NCI-H526 (cell line): ENCODE measurements around the gene GABBR2.

Source experiments
- DNase-seq, 2 experiments: peaks; one replicate each; lab custom pipeline; 2025; lab: John Stamatoyannopoulos, UW

Gene GABBR2

GRCh38 chr9:98318834-98319478, 389.8 kb downstream of the GABBR2 start:
- no peak for DNase-seq

DNA sequence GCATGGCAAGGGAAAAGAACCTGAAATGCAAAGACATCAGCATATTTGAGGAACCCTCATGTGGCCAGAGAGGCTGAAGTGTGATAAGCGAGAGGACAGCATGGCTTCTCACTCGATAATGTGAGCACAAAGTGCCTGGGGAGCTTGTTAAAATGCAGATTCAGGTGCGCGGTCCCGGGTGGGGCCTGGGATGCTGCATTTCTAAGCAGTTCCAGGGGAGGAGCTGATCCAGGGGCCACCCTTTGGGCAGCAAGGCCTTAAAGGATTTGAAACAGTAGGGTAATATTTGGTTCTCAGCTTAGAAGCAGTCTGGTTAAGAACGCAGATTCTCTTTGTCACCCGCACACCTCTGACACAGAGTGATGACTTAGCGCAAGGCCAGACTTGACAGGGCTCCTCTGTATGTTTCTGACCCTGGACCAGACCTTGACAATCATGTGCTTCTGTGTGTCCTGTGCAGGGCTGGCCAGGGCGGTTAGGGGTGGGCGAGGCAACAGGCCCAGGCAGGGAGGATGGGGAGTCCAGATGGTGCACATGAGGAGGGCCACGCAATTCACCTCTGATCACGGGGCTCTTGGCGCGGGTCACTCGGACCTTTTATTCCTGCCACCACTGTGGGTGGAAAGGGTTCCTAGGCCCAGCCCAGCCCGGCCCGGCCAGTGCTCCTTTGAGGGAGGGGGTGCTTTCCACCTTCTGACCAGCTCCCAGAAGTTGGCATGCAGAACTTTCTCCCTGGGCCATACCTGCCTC, 390.5 kb downstream of the GABBR2 start:
- no peak for DNase-seq

DNA sequence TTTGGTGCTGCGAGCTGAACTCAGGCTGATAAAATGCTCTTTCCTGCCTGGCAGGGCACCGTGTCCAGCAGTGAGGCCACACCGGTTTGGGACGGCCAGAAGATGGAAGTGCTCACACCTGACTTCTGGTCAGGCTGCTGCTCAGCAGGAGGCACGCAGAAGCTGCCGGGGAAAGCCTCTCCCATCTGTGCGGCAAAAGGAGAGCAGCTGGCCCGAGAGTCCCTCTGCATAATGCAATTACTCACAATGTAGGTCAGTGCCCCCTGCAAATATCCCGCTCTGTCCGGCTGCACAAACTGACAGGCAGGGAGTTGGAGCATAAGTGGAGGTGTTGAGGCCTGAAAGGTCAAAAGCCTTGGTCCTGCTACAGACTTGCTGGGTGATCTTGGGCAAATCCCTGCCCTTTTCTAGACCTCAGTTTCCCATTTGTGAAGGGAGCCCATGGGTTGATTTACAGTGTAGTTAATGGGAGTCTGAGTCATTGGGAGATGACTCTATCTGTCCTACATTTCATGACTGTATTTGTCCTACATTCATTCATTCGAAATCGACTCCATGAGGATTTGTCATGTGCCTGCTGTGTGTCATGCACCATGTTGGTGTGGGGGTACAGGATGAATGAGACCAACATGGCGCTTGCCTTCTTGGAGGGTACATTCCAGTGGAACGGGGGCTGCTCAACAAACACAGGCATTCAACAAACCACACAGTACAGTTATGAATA, 391.4 kb downstream of the GABBR2 start:
- DNase-seq, result no peak

- no peak for DNase-seq
These were observed 392.1 kb downstream of the GABBR2 start for GRCh38 chr9:98316445-98317133.

GRCh38 chr9:98315551-98316060, 393.1 kb downstream of the GABBR2 start:
- peak; percentile 54 to 86 for DNase-seq

GRCh38 chr9:98315067-98315453, 393.7 kb downstream of the GABBR2 start:
- no peak for DNase-seq

DNA sequence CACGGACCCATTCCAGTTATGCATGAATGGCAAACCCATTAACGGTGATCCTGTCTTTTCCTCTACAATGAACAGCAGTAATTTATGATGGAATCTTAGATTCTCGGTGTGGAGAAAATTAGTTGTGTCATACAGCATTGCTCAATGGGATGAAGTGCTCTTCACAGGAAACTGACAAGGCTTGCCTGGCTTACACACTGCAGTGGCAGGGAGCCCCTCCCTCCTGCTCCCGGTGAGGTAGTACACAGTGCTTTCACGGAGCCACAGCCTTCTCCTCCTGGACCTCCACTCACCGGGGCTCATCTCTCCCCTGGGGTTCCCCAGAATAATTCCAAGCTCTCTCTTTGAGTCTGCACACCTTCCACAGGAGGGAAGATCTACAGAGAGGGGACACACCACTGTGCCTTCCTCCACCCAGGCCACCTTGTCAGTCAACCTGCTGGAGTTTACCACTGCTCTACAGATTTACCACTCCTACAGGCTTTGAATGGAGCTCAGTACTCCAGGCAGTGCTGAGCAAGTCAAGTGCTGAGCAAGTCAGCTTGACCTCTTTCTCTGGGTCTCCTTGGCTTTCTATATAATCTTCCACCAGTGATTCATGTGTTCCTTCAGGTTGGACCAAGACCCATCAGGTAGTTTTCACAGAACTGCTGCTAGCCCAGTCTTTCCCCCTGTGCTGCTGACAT, 394.2 kb downstream of the GABBR2 start:
- DNase-seq, result no peak

- DNase-seq, result no peak
These were observed 396.4 kb downstream of the GABBR2 start for GRCh38 chr9:98312365-98312764.

GRCh38 chr9:98311541-98311940, 397.2 kb downstream of the GABBR2 start:
- no peak for DNase-seq

- no peak for DNase-seq
These were observed 397.9 kb downstream of the GABBR2 start for GRCh38 chr9:98310752-98311392.

DNA sequence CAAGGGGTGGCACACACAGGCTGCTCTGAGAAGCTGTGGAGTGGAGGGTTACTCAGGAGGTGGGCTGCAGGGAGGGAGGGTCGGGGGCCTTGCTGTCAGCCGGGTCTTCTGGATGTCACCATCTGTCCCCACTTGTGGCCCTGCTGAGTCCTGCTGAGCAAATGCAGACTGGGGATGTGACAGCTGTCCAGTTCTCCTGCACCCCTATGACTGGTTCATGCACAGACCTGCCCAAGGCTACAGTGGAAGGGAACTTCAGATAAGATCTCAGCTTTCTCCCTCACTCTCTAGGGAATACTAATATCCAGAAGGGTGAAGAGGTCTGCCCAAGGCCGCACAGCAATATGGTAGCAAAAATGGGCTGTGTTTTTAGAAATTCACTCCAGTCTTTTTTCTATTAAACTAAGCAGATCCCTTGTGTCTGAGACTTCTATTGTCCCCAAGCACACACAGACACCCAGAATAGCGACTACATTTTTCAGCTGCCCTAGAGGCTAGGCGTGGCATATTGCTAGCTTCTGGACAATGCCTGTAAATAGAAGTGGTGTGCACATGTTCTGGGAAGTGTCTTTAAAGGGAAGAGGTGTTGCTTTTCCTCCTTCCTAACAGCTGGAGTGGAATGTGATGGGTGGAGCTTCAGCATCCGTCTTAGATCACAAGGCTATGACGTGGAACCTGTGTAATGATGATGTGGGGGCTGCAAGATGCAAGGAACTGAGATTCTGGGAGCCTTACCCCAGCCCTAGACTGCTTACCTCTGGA, 402.2 kb downstream of the GABBR2 start:
- peak in 1 of 2 experiments; percentile 10 for DNase-seq

- DNase-seq, result no peak
These were observed 404.4 kb downstream of the GABBR2 start for GRCh38 chr9:98304381-98304780.

DNA sequence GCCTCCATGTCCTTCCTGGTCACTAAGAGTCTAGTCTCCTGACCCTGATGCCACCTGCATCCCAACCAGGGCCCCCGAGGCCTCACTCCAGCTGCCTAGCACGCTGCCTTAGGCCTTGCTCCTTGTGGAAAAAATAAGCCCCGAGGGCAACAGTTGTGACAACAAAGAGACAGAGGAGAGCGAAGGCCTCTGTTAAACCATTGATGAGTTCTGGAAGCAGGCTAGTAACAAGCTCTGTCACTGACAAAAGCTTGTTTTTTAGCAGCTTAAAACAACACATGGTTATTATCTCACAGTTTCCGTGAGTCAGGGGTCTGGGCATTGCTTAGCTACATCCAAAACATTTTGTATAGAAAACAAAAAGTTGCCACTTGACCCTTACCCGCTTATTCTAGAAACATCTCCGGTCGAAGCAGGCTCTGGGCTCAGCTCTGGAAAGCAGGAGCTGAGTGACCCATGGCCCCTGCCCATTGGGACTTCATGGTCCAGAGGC, 405.1 kb downstream of the GABBR2 start:
- no peak for DNase-seq

DNA sequence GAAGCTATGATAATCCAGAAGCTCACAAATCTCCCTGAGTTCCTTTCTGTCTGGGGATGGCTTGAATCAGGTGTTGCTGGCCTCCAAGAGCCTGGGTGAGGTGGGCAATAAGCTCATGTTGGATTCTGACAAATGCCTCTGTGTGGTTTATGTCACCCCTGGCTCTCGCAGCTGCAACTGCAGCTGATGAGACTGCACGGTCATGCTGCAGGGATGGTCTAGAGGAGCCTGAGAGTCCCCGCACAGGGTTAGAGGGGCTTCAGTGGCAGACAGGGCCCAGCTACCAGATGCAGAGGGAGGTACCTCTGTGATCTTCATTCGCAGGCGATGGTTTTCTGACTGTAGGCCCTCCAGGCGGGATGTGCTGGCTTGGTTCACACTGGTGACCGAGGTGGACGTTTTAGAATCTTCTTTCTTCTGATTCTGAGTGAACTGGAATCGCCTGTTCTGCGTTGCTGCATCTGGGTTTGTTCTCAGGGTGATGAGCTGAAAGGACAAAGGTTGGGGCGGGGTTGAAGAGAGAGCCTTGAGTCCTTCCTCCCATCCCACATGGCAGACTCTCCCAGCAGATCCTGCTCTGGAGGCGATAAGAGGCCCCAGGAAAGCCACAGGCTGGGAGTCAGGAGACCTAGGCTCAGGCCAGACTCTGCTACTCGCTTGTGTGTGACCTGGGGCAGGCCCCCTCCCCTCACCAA, 405.6 kb downstream of the GABBR2 start:
- no peak for DNase-seq

- no peak for DNase-seq
These were observed 406.6 kb downstream of the GABBR2 start for GRCh38 chr9:98302150-98302549.

DNA sequence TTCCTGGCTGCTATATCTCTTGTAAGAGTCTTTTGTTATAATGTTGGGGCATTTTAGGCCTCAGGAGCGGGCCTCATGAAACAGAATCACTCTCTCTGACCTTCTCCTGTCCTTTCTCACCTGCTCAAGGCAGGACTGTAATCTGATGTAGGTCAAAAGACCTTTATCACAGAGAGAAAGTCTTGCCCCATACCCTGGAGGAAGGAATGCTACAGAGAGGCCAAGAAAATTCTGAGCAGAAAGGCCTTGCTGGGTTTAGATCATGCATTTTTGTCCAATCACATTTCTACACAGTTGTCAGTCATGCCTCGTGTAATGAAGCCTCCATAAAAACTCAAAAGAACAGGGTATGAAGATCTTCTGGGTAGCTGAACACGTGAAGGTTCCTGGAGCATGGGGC, 408.1 kb downstream of the GABBR2 start:
- DNase-seq, result no peak

GRCh38 chr9:98298476-98298875, 410.3 kb downstream of the GABBR2 start:
- DNase-seq, result no peak

DNA sequence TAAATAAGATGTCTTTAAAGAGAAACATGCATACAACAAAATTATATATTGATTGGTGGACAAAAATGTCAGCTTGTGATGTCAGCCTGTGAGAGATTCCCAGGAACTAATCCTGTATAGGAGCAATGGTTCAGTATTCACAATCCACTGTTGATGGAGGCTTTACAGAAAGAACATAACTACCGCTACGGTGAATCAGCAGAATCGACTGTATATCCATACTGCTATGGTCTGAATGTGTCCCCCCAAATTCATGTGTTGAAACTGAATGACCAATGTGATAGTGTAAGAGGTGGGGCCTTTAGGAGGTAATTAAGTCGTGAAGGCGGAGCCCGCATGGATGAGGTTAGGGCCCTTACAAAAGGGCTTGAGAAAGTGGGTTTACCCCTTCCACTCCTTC, 412.9 kb downstream of the GABBR2 start:
- no peak for DNase-seq

GRCh38 chr9:98291820-98292219, 416.9 kb downstream of the GABBR2 start:
- no peak for DNase-seq

GRCh38 chr9:98290411-98290810, 418.3 kb downstream of the GABBR2 start:
- no peak for DNase-seq
